Measurements from ENCODE around the gene TCF12. TPM values are rescaled to one million over a fixed set of nuclear protein-coding genes. Genes with fewer than 3 reads are reported as not detected.

The TCF12 gene
- total RNA-seq, 3 donors from 2014 or later = 164 to 198 (median 174) TPM

GRCh38 chr15:57220205-57220604 lies 301.8 kb downstream of the TCF12 start:
- no peak overlapping the region for H3K4me3 ChIP-seq
- intact Hi-C loops (cut with DNase I; ENCODE audit: low total_unique reads) = no loop called here
- no peak for DNase-seq (ENCODE audit: low spot score in 2 of 2)
- H3K9me3 ChIP-seq = no peaks in the 10 kb centered on the region
- TF ChIP-seq POLR2AphosphoS5 (IDR thresholded peaks at IDR 0.05) = no peak
- no peak for TF ChIP-seq POLR2A (IDR thresholded peaks at IDR 0.05)
- TF ChIP-seq CTCF (IDR thresholded peaks at IDR 0.05) = no peak
- no peaks in the 10 kb centered on the region for H3K27me3 ChIP-seq
- peaks cover 0 to 6% of the 10 kb centered on the region in 2 donors for H3K4me1 ChIP-seq
- no peaks in the 10 kb centered on the region for H3K36me3 ChIP-seq
- H3K27ac ChIP-seq = no peak overlapping the region

GRCh38 chr15:57221134-57221533 lies 302.7 kb downstream of the TCF12 start:
- Histone ChIP-seq H3K4me1 (peaks cover 0 to 6% of the 10 kb centered on the region in 2 donors), H3K27ac (no peak overlapping the region)
- no peak for TF ChIP-seq CTCF (IDR thresholded peaks at IDR 0.05)
- no peak for TF ChIP-seq POLR2AphosphoS5 (IDR thresholded peaks at IDR 0.05)
- TF ChIP-seq POLR2A (IDR thresholded peaks at IDR 0.05) = no peak

GRCh38 chr15:57223345-57223744 lies 304.9 kb downstream of the TCF12 start:
- no peaks in the 10 kb centered on the region for H3K36me3 ChIP-seq
- H3K4me1 ChIP-seq = no peaks in the 10 kb centered on the region
- DNase-seq (ENCODE audit: low spot score in 2 of 2) = no peak
- intact Hi-C loops (cut with DNase I; ENCODE audit: low total_unique reads) = no loop called here
- no peaks in the 10 kb centered on the region for H3K27me3 ChIP-seq
- TF ChIP-seq POLR2A (IDR thresholded peaks at IDR 0.05) (no peak), POLR2AphosphoS5 (IDR thresholded peaks at IDR 0.05) (no peak), CTCF (IDR thresholded peaks at IDR 0.05) (no peak)
- H3K27ac ChIP-seq = no peak overlapping the region
- H3K4me3 ChIP-seq = no peak overlapping the region
- H3K9me3 ChIP-seq = no peaks in the 10 kb centered on the region

More at GRCh38 chr15:57221134-57221533, 302.7 kb downstream of the TCF12 start:
- H3K4me3 ChIP-seq = no peak overlapping the region
- no peaks in the 10 kb centered on the region for H3K27me3 ChIP-seq
- no peak for DNase-seq (ENCODE audit: low spot score in 2 of 2)
- intact Hi-C loops (cut with DNase I; ENCODE audit: low total_unique reads) = no loop called here
- H3K9me3 ChIP-seq = no peaks in the 10 kb centered on the region
- no peaks in the 10 kb centered on the region for H3K36me3 ChIP-seq

GRCh38 chr15:57223887-57224286 lies 305.4 kb downstream of the TCF12 start:
- Histone ChIP-seq H3K4me1 (no peaks in the 10 kb centered on the region), H3K27me3 (no peaks in the 10 kb centered on the region), H3K27ac (no peak overlapping the region), H3K36me3 (no peaks in the 10 kb centered on the region), H3K4me3 (no peak overlapping the region), H3K9me3 (no peaks in the 10 kb centered on the region)
- intact Hi-C loops (cut with DNase I; ENCODE audit: low total_unique reads) = no loop called here
- no peak for DNase-seq (ENCODE audit: low spot score in 2 of 2)
- TF ChIP-seq CTCF (IDR thresholded peaks at IDR 0.05) (no peak), POLR2AphosphoS5 (IDR thresholded peaks at IDR 0.05) (no peak), POLR2A (IDR thresholded peaks at IDR 0.05) (no peak)

- Histone ChIP-seq H3K9me3 (no peaks in the 10 kb centered on the region), H3K27me3 (no peaks in the 10 kb centered on the region), H3K36me3 (no peaks in the 10 kb centered on the region), H3K27ac (no peak overlapping the region), H3K4me1 (no peaks in the 10 kb centered on the region), H3K4me3 (no peak overlapping the region)
- intact Hi-C loops (cut with DNase I; ENCODE audit: low total_unique reads) = no loop called here
- no peak for TF ChIP-seq POLR2A (IDR thresholded peaks at IDR 0.05)
- TF ChIP-seq CTCF (IDR thresholded peaks at IDR 0.05) = no peak
- no peak for DNase-seq (ENCODE audit: low spot score in 2 of 2)
Observed at GRCh38 chr15:57224664-57225063, 306.2 kb downstream of the TCF12 start.
